Esophagus muscularis mucosa (tissue), 4 donors: Measurements from ENCODE around the gene STRADB. TPM values are rescaled to one million over a fixed set of nuclear protein-coding genes. Genes with fewer than 3 reads are reported as not detected.

Experiments
- DNase-seq: peaks from one replicate; pipeline ENCODE4 v3.0.0-alpha.2; 2017; ENCODE audit errors: extremely low spot score
- H3K27ac ChIP-seq, 4 donors: fragments of 200-600 bp; sonication (generic); replicated peaks in 1 of 4; 1 replicate in 3 of 4; 2 replicates in 1 of 4; pipeline ENCODE4 v1.5.1; 2016 to 2019; ENCODE audit warnings: mild to moderate bottlenecking in 1 of 4
- H3K27me3 ChIP-seq, 4 donors: fragments of 200-600 bp; sonication (generic); one replicate each; pipeline versions ENCODE4 v1.5.1 to v1.6.0; 2016 to 2019
- H3K36me3 ChIP-seq, 4 donors: fragments of 200-600 bp; sonication (generic); one replicate each; pipeline ENCODE4 v1.5.1; 2016 to 2019
- H3K4me1 ChIP-seq, 4 donors: fragments of 200-600 bp; sonication (generic); one replicate each; pipeline ENCODE4 v1.5.1; 2016 to 2019
- H3K4me3 ChIP-seq, 4 donors: fragments of 200-600 bp; sonication (generic); 1 replicate in 2 of 4; 2 replicates in 2 of 4; pipeline ENCODE4 v1.5.1; 2016 to 2019; ENCODE audit warnings: mild to moderate bottlenecking in 4 of 4, moderate library complexity in 1 of 4
- H3K9me3 ChIP-seq, 4 donors: fragments of 200-600 bp; sonication (generic); 1 replicate in 3 of 4; 2 replicates in 1 of 4; pipeline ENCODE4 v1.5.1; 2016 to 2019
- EP300 ChIP-seq: sonication (generic); formaldehyde crosslinking; IDR thresholded peaks from one replicate; pipeline ENCODE4 v1.6.1; 2017; ENCODE audit warnings: antibody characterized with exemption
- POLR2A ChIP-seq: fragments of 450-650 bp; IDR thresholded peaks from one replicate; pipeline ENCODE4 v1.6.1; 2017; ENCODE audit warnings: antibody characterized with exemption, moderate library complexity, mild to moderate bottlenecking, low read depth
- POLR2AphosphoS5 ChIP-seq, 2 donors: sonication (generic); formaldehyde crosslinking; IDR thresholded peaks; one replicate each; pipeline ENCODE4 v1.6.1; 2017; ENCODE audit warnings: antibody characterized with exemption in 2 of 2
- WGBS: methylation state at CpG from one replicate; pipeline ENCODE4 v1.1.5; 2018; 5-methylcytosine and 5-hydroxymethylcytosine counted together
- intact Hi-C: fragments of 100-400 bp; cut with DNase I; formaldehyde crosslinking; loops from one replicate; pipeline ENCODE4 v1.15.1; 2023
- total RNA-seq, 4 donors: library from RNA; depleted of rRNA; stranded (reverse); fragments of >200 nt; gene quantifications; one replicate each; pipeline versions ENCODE4 v1.1.0 to v1.2.1, GENCODE V29; 2016
- TF ChIP-seq, protein P1 (sequence below), 3 experiments: fragments of 200-600 bp in 2 of 3; fragments of 450-650 bp in 1 of 3; sonication (generic) in 2 of 3; IDR thresholded peaks; one replicate each; pipeline ENCODE4 v1.5.1; 2017 to 2019; ENCODE audit warnings: antibody characterized with exemption in 3 of 3, mild to moderate bottlenecking in 2 of 3, moderate library complexity in 1 of 3

STRADB gene
- total RNA-seq, 4 donors from 2014 or later = 13.6 to 15.6 (median 14.1) TPM

DNA sequence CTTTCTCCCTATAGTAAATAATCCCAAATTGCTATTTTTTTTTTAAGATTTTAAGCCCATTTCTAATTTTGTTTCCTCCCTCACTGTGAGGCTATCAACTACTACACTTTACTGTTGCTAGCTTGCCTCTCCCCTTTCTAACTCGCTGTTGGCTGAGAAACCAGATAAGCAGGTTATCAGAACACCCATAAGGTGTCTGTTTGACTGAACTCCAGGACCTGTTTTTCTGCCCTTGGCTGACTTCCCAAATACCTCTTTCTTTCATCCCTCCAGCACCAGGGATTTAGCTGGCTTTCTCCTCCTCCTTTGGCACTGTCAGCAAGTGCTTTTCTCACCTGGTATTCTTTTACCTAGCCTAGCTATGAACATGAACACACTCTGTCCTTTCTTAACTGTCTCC, 11.4 kb upstream of the STRADB start:
- Histone ChIP-seq H3K36me3 (no peaks in the 10 kb centered on the region), H3K27ac (no peak overlapping the region), H3K4me3 (no peak overlapping the region), H3K4me1 (peaks cover 20 to 46% (median 35%) of the 10 kb centered on the region in 4 donors), H3K9me3 (no peaks in the 10 kb centered on the region), H3K27me3 (no peaks in the 10 kb centered on the region)
- WGBS = 59% methylated on average over 1 of the region's 1 CpG
- intact Hi-C loops = no loop called here
- no peak for DNase-seq
- no peak for TF ChIP-seq POLR2A
- no peak for TF ChIP-seq EP300
- no peak for TF ChIP-seq POLR2AphosphoS5 (IDR thresholded peaks at IDR 0.05)
- TF ChIP-seq, protein P1, sequence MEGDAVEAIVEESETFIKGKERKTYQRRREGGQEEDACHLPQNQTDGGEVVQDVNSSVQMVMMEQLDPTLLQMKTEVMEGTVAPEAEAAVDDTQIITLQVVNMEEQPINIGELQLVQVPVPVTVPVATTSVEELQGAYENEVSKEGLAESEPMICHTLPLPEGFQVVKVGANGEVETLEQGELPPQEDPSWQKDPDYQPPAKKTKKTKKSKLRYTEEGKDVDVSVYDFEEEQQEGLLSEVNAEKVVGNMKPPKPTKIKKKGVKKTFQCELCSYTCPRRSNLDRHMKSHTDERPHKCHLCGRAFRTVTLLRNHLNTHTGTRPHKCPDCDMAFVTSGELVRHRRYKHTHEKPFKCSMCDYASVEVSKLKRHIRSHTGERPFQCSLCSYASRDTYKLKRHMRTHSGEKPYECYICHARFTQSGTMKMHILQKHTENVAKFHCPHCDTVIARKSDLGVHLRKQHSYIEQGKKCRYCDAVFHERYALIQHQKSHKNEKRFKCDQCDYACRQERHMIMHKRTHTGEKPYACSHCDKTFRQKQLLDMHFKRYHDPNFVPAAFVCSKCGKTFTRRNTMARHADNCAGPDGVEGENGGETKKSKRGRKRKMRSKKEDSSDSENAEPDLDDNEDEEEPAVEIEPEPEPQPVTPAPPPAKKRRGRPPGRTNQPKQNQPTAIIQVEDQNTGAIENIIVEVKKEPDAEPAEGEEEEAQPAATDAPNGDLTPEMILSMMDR (IDR thresholded peaks at IDR 0.05) = no peak

DNA sequence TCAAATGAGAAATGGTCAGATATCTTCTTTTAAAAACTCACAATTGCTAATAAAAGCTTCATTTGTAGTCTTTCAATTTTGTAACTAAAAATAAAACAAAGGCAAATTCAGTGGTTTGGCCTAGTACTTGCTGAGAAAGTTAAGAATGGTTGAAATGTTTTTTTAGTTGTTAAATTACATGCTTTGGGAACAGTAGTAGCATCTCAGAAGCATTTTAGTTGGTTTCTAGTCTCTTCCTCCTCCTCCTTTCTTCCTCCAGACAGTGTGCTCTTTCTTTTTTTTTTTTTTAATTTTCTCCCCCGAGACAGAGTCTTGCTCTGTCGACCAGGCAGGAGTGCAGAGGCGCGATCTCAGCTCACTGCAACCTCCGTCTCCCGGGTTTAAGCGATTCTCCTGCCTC, 10.1 kb upstream of the STRADB start:
- H3K27me3 ChIP-seq = no peaks in the 10 kb centered on the region
- H3K27ac ChIP-seq = no peak overlapping the region
- no peak overlapping the region for H3K4me3 ChIP-seq
- TF ChIP-seq, protein P1 (IDR thresholded peaks at IDR 0.05) = no peak
- TF ChIP-seq EP300 (no peak), POLR2AphosphoS5 (IDR thresholded peaks at IDR 0.05) (no peak), POLR2A (no peak)
- peaks cover 16 to 50% (median 47%) of the 10 kb centered on the region in 4 donors for H3K4me1 ChIP-seq
- no peak for DNase-seq
- no peaks in the 10 kb centered on the region for H3K36me3 ChIP-seq
- 88% methylated on average over 7 of the region's 7 CpGs for whole genome bisulfite sequencing
- H3K9me3 ChIP-seq = no peaks in the 10 kb centered on the region
- intact Hi-C loops = no loop called here

DNA sequence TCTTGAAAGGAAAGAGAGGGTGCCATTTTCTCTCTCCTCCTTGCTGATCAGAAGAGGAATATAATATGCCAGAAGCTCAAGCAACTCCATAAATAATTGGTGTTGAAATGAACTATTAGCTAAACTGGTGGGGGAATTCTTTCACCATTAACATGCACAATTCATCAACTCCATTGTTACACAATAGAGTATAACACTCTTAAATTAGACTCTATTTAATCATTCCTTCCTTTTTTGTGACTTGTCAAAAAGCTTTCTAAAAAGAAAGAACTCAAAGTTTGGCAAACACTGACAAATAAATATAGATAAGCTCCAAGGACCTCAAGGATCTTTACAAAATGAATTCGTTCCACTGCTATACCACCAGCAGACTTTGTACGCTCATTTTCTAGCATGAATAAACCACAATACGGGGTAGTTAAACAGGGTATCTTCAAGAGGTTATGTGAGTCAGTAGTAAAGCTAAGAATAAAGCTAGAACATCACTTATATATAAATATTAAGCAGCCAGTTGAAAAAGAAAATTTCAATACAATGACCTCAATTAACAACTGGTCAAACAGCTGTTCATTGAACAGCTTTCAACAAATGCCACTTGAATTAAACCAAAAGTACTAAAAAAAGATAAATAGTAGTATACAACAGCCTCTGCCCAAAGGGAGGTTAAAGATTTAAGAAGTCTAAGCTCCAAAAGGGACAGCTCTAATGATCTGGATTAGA, 6.6 kb upstream of the STRADB start:
- H3K27ac ChIP-seq = no peak overlapping the region
- peaks cover 35 to 85% (median 80%) of the 10 kb centered on the region in 4 donors for H3K4me1 ChIP-seq
- intact Hi-C loops = no loop called here
- H3K27me3 ChIP-seq = no peaks in the 10 kb centered on the region
- TF ChIP-seq, protein P1 (IDR thresholded peaks at IDR 0.05) = no peak
- TF ChIP-seq POLR2A = no peak
- no peak for TF ChIP-seq EP300
- no peak overlapping the region for H3K4me3 ChIP-seq
- 75% methylated on average over 3 of the region's 3 CpGs for WGBS
- H3K36me3 ChIP-seq = no peaks in the 10 kb centered on the region
- H3K9me3 ChIP-seq = no peaks in the 10 kb centered on the region
- no peak for DNase-seq

DNA sequence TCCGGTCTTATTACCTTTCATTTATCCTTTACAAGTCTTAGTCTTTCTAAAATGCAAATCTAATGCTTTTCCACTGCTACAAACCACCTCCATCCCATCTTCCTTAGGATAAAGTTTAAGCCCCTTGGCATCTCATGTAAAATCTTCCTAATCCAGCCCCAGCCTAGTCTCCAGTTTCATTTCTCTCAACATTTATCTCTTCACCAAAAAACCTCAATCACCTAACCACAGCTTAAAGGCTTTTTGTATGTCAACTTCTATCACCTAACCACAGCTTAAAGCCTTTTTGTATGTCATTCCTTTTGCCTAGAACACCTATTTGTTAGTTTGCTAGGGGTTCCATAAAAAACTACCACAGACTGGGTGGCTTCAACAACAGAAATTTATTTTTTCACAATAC, 4.5 kb upstream of the STRADB start:
- intact Hi-C loops = no loop called here
- WGBS = 97% methylated on average over 1 of the region's 1 CpG

More for the DNA sequence above, 4.5 kb upstream of the STRADB start:
- Histone ChIP-seq H3K4me1 (peaks cover 38 to 75% (median 73%) of the 10 kb centered on the region in 4 donors), H3K9me3 (no peaks in the 10 kb centered on the region), H3K36me3 (no peaks in the 10 kb centered on the region), H3K27me3 (no peaks in the 10 kb centered on the region), H3K27ac (no peak overlapping the region), H3K4me3 (no peak overlapping the region)
- TF ChIP-seq EP300 (no peak), POLR2A (no peak), POLR2AphosphoS5 (IDR thresholded peaks at IDR 0.05) (no peak)
- TF ChIP-seq, protein P1 (IDR thresholded peaks at IDR 0.05) = no peak
- DNase-seq = no peak
